BJ (cell line): ENCODE results near the gene LDLRAD3. TPM values are rescaled to one million over a fixed set of nuclear protein-coding genes. Genes with fewer than 3 reads are reported as not detected.

Experiments used
- CTCF ChIA-PET: fragments of 350-600 bp; formaldehyde crosslinking; extraction: SDS; loops from one replicate; lab custom pipeline; 2021; ENCODE audit warnings: antibody characterized with exemption, inconsistent platforms; lab: Yijun Ruan, JAX
- POLR2A ChIA-PET: fragments of 300-600 bp; sonication (Branson Sonifier 250); formaldehyde crosslinking; extraction: SDS; loops from one replicate; lab custom pipeline; 2021; ENCODE audit warnings: antibody characterized with exemption; lab: Charles Lee
- DNase-seq: peaks from one replicate; pipeline ENCODE4 v3.0.0-alpha.2; 2011; ENCODE audit warnings: low read depth
- H3K27me3 ChIP-seq: 2 replicates; pipeline ENCODE4 v1.6.0; 2011; ENCODE audit warnings: low read length; ENCODE audit not compliant: control insufficient read depth, insufficient read depth
- H3K36me3 ChIP-seq: 2 replicates; pipeline ENCODE4 v1.5.1; 2011; ENCODE audit warnings: low read length; ENCODE audit not compliant: control insufficient read depth, insufficient read depth
- H3K4me3 ChIP-seq: 2 replicates; pipeline ENCODE4 v1.5.1; 2011; ENCODE audit warnings: low read depth, mild to moderate bottlenecking, control low read depth, low read length
- polyA plus RNA-seq: library from polyadenylated mRNA; depleted of rRNA; stranded (reverse); fragments of >200 nt; gene quantifications from 2 replicates; pipeline ENCODE4 v1.2.3, GENCODE V29; 2011
- TF ChIP-seq, protein P1 (sequence below): IDR thresholded peaks from 2 replicates; pipeline ENCODE4 v1.5.1; 2011; ENCODE audit warnings: low read depth, mild to moderate bottlenecking, control low read depth, inconsistent platforms, low read length, moderate library complexity; ENCODE audit not compliant: insufficient read depth

Gene LDLRAD3
- polyA plus RNA-seq, 1 experiment, result 3.5 TPM

GRCh38 chr11:36030731-36031281 lies 86.9 kb downstream of the LDLRAD3 start:
- peak; percentile 45 for DNase-seq
- CTCF ChIA-PET, result interaction anchor here (0.6 to 1.2 kb wide), 4 partner anchors 8 to 475 kb away, joined by 3 to 4 read pairs (median 3); no protein-coding TSS in a partner anchor
- TF ChIP-seq, protein P1, sequence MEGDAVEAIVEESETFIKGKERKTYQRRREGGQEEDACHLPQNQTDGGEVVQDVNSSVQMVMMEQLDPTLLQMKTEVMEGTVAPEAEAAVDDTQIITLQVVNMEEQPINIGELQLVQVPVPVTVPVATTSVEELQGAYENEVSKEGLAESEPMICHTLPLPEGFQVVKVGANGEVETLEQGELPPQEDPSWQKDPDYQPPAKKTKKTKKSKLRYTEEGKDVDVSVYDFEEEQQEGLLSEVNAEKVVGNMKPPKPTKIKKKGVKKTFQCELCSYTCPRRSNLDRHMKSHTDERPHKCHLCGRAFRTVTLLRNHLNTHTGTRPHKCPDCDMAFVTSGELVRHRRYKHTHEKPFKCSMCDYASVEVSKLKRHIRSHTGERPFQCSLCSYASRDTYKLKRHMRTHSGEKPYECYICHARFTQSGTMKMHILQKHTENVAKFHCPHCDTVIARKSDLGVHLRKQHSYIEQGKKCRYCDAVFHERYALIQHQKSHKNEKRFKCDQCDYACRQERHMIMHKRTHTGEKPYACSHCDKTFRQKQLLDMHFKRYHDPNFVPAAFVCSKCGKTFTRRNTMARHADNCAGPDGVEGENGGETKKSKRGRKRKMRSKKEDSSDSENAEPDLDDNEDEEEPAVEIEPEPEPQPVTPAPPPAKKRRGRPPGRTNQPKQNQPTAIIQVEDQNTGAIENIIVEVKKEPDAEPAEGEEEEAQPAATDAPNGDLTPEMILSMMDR, result 0 out of 2 replicates have a peak, but pooled peaks have one; percentile 11
- Histone ChIP-seq H3K27me3 (no peaks in the 10 kb centered on the region), H3K36me3 (no peaks in the 10 kb centered on the region), H3K4me3 (no peak overlapping the region)
- POLR2A ChIA-PET, result interaction anchor here (0.6 kb wide), 1 partner anchor 13 kb away, joined by 6 read pairs; no protein-coding TSS in a partner anchor

DNA sequence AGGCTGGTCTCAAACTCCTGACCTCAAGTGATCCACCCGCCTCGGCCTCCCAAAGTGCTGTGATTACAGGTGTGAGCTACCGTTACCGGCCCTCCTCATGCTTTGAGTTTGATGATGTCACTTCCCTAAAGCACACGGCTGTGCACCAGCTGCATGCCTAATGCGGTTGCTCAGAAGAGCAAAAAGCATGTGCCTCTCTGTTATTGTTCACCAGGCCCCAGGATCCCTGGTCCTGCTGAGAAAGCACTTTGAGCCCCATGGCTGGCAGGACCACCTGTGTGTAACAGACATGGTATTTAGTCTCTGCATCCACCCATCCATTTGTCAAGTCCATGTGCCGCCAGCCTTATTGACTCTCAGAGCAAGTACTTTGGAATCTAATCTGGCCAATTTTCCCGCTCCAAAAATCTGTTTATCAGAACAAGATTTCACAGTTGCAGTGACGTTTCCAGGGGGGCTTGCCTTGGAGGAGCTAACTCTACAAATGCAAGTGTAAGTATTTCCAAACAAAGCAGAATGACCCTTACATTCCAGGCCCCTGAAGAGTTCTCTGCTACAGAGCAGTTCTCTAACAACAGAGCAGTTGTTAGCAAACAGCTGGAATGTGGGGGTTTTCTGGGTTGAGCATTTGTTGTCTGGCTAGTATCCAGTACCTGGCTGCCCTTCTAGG lies 89.4 kb downstream of the LDLRAD3 start:
- TF ChIP-seq, protein P1, result no peak
- CTCF ChIA-PET, result interaction anchor here (0.9 kb wide), 1 partner anchor 41 kb away, joined by 3 read pairs; no protein-coding TSS in a partner anchor
- POLR2A ChIA-PET, result no interaction called here
- H3K4me3 ChIP-seq, result no peak overlapping the region
- DNase-seq, result no peak
- no peaks in the 10 kb centered on the region for H3K36me3 ChIP-seq
- no peaks in the 10 kb centered on the region for H3K27me3 ChIP-seq

DNA sequence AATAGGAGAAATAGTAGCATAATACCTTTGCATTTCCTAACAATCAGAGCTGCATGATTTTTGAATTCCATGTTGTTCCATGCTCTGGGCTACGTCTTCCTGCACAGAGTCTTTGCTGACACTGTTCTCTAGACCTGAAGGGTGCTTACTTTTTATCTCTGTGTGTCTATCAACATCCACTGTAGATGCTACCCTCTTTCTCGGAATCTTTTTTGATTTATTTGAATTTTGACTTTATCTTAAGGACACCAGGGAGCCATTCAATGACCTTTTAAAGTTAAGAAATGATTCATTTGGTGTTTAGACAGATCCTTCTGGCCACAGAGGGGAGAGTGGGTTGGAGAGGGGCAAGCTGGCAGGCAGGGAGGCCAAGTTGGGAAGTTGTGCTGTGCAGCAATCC lies 90.1 kb downstream of the LDLRAD3 start:
- no peaks in the 10 kb centered on the region for H3K27me3 ChIP-seq
- DNase-seq, result no peak
- ChIA-PET POLR2A (no interaction called here), CTCF (interaction anchor here (0.9 to 1.6 kb wide), 2 partner anchors 40 to 212 kb away, joined by 3 to 4 read pairs; no protein-coding TSS in a partner anchor)
- no peaks in the 10 kb centered on the region for H3K36me3 ChIP-seq
- TF ChIP-seq, protein P1, result no peak
- no peak overlapping the region for H3K4me3 ChIP-seq

GRCh38 chr11:36034551-36035331 lies 90.9 kb downstream of the LDLRAD3 start:
- TF ChIP-seq, protein P1, result no peak
- ChIA-PET POLR2A (no interaction called here), CTCF (interaction anchor here (0.6 to 1.6 kb wide), 4 partner anchors 97 to 373 kb away, joined by 3 to 4 read pairs (median 4); no protein-coding TSS in a partner anchor)
- Histone ChIP-seq H3K4me3 (no peak overlapping the region), H3K36me3 (no peaks in the 10 kb centered on the region), H3K27me3 (no peaks in the 10 kb centered on the region)
- DNase-seq, result peak; percentile 66
